ENCODE results near the gene MAL.

The MAL gene

GRCh38 chr2:95060446-95061118 is 35.1 kb downstream of the MAL start:
- in situ Hi-C loops (cut with MboI; ENCODE audit: low sequenced_read_pairs), result no loop called here

- in situ Hi-C loops (cut with MboI; ENCODE audit: low sequenced_read_pairs), result no loop called here
Measured at GRCh38 chr2:95061119-95061512, 35.6 kb downstream of the MAL start.

GRCh38 chr2:95061601-95062183 is 36.2 kb downstream of the MAL start:
- in situ Hi-C loops (cut with MboI; ENCODE audit: low sequenced_read_pairs), result no loop called here

- in situ Hi-C loops (cut with MboI; ENCODE audit: low sequenced_read_pairs), result no loop called here
Measured at GRCh38 chr2:95062242-95063085, 37.0 kb downstream of the MAL start.

- in situ Hi-C loops (cut with MboI; ENCODE audit: low sequenced_read_pairs), result no loop called here
Measured at GRCh38 chr2:95063086-95063958, 37.8 kb downstream of the MAL start.

GRCh38 chr2:95068256-95068655 is 42.7 kb downstream of the MAL start:
- in situ Hi-C loops (cut with MboI; ENCODE audit: low sequenced_read_pairs), result no loop called here

- in situ Hi-C loops (cut with MboI; ENCODE audit: low sequenced_read_pairs), result no loop called here
Measured at GRCh38 chr2:95069465-95069864, 44.0 kb downstream of the MAL start.

GRCh38 chr2:95071856-95072255 is 46.3 kb downstream of the MAL start:
- in situ Hi-C loops (cut with MboI; ENCODE audit: low sequenced_read_pairs), result no loop called here

GRCh38 chr2:95072424-95072823 is 46.9 kb downstream of the MAL start:
- in situ Hi-C loops (cut with MboI; ENCODE audit: low sequenced_read_pairs), result no loop called here

GRCh38 chr2:95073856-95074662 is 48.6 kb downstream of the MAL start:
- in situ Hi-C loops (cut with MboI; ENCODE audit: low sequenced_read_pairs), result no loop called here

- in situ Hi-C loops (cut with MboI; ENCODE audit: low sequenced_read_pairs), result no loop called here
Measured at GRCh38 chr2:95074663-95075439, 49.3 kb downstream of the MAL start.

- in situ Hi-C loops (cut with MboI; ENCODE audit: low sequenced_read_pairs), result no loop called here
Measured at GRCh38 chr2:95075440-95076132, 50.1 kb downstream of the MAL start.

- in situ Hi-C loops (cut with MboI; ENCODE audit: low sequenced_read_pairs), result no loop called here
Measured at GRCh38 chr2:95076705-95077529, 51.4 kb downstream of the MAL start.

- in situ Hi-C loops (cut with MboI; ENCODE audit: low sequenced_read_pairs), result no loop called here
Measured at GRCh38 chr2:95077530-95077825, 52.0 kb downstream of the MAL start.

GRCh38 chr2:95077861-95078603 is 52.5 kb downstream of the MAL start:
- in situ Hi-C loops (cut with MboI; ENCODE audit: low sequenced_read_pairs), result no loop called here

GRCh38 chr2:95079199-95079683 is 53.7 kb downstream of the MAL start:
- in situ Hi-C loops (cut with MboI; ENCODE audit: low sequenced_read_pairs), result no loop called here

GRCh38 chr2:95082477-95082876 is 57.0 kb downstream of the MAL start:
- in situ Hi-C loops (cut with MboI; ENCODE audit: low sequenced_read_pairs), result no loop called here
